Bronchial epithelial cell (primary cell): ENCODE results near the gene TNFAIP8. TPM values are rescaled to one million over a fixed set of nuclear protein-coding genes. Genes with fewer than 3 reads are reported as not detected.

Experiments
- DNase-seq: peaks from one replicate; pipeline ENCODE4 v3.0.0-alpha.2; 2010; ENCODE audit warnings: low read depth
- FAIRE-seq: peaks from 2 replicates; lab custom pipeline; 2011; peaks lifted over from hg19 to GRCh38; lab: Jason Lieb, UNC
- H3K27me3 ChIP-seq: 2 replicates; pipeline ENCODE4 v1.5.1; 2011; ENCODE audit warnings: low read length; ENCODE audit not compliant: control insufficient read depth, insufficient read depth
- H3K36me3 ChIP-seq: 2 replicates; pipeline ENCODE4 v1.5.1; 2011; ENCODE audit warnings: low read length; ENCODE audit not compliant: control insufficient read depth, insufficient read depth
- H3K4me3 ChIP-seq: 2 replicates; pipeline ENCODE4 v1.5.1; 2011; ENCODE audit warnings: mild to moderate bottlenecking, low read depth, low read length, control low read depth
- total RNA-seq: library from RNA; depleted of rRNA; stranded (reverse); fragments of >200 nt; gene quantifications from 2 replicates; pipeline ENCODE4 v1.2.1, GENCODE V29; 2014
- TF ChIP-seq, protein P1 (sequence below): IDR thresholded peaks from 2 replicates; pipeline ENCODE4 v1.5.1; 2011; ENCODE audit warnings: mild to moderate bottlenecking, moderate library complexity, low read length, control low read depth, inconsistent platforms; ENCODE audit not compliant: insufficient read depth, severe bottlenecking

Gene TNFAIP8
- total RNA-seq, 1 donor from 2014 or later = 51.9 TPM

DNA sequence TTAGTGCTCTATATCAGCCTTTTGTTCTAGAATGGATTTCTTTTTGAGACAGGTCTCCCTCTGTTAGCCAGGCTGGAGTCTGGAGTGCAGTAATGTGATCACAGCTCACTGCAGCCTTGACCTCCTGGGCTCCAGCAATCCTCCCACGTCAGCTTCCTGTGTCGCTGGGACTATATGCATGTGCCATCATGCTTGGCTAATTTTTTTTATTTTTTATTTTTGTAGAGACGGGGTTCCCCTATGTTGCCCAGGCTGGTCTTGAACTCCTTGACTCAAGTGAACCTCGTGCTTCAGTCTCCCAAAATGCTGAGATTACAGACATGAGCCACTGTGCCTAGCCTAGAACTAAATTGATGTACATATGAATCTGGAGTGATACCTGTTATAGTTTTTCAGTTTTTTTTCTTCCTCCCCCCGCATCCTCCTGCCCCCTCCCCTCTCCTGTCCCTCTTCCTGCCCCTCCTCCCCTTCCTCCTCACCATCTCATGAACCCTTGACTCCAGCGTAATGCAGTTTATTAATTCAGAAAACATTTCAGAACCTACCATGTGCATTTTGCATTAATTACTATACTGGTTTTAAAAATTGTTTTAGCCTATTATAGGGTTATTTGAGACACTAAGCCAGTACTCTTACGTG, 37.4 kb upstream of the TNFAIP8 start:
- Histone ChIP-seq H3K36me3 (no peaks in the 10 kb centered on the region), H3K4me3 (no peak overlapping the region), H3K27me3 (no peaks in the 10 kb centered on the region)
- DNase-seq (peak; percentile 69), FAIRE-seq (no peak)
- TF ChIP-seq, protein P1, sequence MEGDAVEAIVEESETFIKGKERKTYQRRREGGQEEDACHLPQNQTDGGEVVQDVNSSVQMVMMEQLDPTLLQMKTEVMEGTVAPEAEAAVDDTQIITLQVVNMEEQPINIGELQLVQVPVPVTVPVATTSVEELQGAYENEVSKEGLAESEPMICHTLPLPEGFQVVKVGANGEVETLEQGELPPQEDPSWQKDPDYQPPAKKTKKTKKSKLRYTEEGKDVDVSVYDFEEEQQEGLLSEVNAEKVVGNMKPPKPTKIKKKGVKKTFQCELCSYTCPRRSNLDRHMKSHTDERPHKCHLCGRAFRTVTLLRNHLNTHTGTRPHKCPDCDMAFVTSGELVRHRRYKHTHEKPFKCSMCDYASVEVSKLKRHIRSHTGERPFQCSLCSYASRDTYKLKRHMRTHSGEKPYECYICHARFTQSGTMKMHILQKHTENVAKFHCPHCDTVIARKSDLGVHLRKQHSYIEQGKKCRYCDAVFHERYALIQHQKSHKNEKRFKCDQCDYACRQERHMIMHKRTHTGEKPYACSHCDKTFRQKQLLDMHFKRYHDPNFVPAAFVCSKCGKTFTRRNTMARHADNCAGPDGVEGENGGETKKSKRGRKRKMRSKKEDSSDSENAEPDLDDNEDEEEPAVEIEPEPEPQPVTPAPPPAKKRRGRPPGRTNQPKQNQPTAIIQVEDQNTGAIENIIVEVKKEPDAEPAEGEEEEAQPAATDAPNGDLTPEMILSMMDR = no peak

DNA sequence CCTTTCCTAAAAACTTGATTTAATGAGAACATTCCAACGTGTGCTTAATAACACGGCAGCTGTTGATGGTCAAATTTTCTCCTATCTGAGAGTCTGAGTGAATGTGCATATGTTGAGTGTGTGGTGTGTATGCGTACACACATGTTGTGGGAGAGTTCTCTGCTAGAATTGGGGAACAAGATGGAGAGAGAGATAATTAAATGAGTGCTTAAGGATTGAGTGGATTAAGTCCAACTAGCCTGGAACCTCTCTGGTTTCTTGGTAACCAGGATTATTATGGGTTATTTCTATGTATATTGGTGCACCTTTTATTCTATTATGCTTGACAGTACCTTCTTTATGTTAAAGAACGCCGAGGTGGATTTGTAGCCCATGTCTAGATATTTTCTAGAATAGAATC, 36.4 kb upstream of the TNFAIP8 start:
- TF ChIP-seq, protein P1 = no peak
- FAIRE-seq (no peak), DNase-seq (no peak)
- Histone ChIP-seq H3K27me3 (no peaks in the 10 kb centered on the region), H3K36me3 (no peaks in the 10 kb centered on the region), H3K4me3 (no peak overlapping the region)

DNA sequence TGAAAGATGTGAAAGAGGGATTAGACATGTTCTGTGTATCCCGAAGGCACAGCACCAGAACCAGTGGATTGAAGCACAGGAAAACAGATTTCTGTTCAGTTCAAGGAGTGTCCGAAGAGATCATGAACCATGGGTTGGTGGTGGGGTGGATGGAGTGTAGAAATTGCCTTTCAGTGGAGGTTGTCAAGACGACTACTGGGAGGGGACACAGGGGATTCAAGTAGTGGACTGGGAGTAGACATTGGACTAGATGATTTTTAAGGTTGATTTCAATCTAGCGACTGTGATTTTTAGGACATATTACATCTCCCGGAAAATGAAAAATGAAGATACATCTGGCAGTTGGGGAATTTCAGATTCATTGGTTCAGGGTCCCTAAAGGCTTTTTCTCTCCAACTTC, 35.9 kb upstream of the TNFAIP8 start:
- Histone ChIP-seq H3K36me3 (no peaks in the 10 kb centered on the region), H3K4me3 (no peak overlapping the region), H3K27me3 (no peaks in the 10 kb centered on the region)
- TF ChIP-seq, protein P1 = no peak
- DNase-seq (no peak), FAIRE-seq (no peak)

DNA sequence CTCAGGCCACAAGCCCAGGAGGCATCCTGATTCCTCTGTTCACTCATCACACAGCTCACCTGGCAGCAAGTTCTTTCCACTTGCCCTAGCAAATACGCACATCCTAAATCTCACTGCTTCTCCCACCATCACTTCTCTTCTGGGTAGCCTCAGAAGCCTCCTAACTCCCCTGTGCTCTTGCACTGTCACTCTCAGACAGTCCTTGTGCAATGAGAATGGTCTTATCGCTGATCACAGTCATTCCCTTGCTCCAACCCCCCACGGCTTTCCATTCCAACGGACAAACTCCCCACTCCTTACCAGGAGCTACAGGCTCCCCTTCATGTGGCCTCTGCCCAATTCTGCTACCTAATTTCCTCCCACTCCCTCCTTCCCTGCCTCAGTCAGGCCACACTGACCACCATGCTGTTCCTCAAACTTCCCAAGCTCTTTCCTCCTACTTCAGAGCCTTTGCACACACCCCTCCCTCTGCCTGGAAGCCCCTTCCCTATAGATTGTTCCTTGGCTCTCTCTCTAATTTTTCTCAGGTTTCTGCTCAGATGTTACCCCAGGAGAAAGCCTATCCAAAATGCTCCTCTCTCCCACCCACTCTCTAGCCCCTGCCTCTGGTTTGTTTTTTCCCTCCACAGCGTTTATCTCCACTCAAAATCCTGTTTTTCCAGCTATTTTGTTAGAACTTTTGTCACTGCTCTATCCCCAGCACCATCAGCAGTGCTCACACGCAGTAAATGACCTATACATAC, 34.1 kb upstream of the TNFAIP8 start:
- Histone ChIP-seq H3K27me3 (no peaks in the 10 kb centered on the region), H3K4me3 (no peak overlapping the region), H3K36me3 (no peaks in the 10 kb centered on the region)
- FAIRE-seq (no peak), DNase-seq (no peak)
- TF ChIP-seq, protein P1 = no peak

DNA sequence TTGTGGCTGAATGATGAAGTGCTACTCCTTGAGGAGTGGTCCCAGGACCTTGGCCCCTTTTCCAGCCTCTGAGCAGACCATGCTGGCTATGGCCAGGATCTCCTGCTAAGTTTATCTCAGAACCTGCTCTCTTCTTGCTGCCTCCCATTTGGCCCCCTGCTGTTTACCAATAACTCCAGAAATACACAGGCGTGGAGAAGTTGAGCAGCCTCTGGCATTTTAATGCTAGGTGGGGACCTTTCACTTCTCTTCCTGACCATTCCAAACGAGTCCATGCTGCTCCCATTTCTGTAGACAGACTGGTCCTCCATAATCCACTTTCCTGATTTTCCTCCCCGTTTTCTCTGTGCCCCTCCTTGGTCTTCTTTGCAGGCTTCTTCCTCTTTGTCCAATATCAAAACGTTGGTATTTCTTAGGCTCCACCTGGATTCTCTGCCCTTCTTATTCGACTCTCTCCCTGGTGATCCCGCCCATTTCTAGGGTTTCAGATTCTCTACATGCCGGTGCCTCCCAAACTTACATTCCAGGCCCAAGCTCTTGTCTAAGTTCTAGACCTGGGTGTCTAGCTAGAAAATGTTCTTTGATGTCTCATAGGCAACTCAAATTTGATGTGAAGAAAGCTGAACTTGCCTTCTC, 33.4 kb upstream of the TNFAIP8 start:
- Histone ChIP-seq H3K27me3 (no peaks in the 10 kb centered on the region), H3K4me3 (no peak overlapping the region), H3K36me3 (no peaks in the 10 kb centered on the region)
- TF ChIP-seq, protein P1 = no peak
- no peak for FAIRE-seq
- peak; percentile 49 for DNase-seq
